ENCODE results near the gene SESN3. TPM values are rescaled to one million over a fixed set of nuclear protein-coding genes. Genes with fewer than 3 reads are reported as not detected.
"Not testable (repeated sequence)": the region's sequence is repeated elsewhere in the genome, so short reads cannot be mapped to it uniquely, and the experiment has no call there.

SESN3 gene
- total RNA-seq, 2 donors from 2014 or later, result 9.0 to 17.2 TPM

DNA sequence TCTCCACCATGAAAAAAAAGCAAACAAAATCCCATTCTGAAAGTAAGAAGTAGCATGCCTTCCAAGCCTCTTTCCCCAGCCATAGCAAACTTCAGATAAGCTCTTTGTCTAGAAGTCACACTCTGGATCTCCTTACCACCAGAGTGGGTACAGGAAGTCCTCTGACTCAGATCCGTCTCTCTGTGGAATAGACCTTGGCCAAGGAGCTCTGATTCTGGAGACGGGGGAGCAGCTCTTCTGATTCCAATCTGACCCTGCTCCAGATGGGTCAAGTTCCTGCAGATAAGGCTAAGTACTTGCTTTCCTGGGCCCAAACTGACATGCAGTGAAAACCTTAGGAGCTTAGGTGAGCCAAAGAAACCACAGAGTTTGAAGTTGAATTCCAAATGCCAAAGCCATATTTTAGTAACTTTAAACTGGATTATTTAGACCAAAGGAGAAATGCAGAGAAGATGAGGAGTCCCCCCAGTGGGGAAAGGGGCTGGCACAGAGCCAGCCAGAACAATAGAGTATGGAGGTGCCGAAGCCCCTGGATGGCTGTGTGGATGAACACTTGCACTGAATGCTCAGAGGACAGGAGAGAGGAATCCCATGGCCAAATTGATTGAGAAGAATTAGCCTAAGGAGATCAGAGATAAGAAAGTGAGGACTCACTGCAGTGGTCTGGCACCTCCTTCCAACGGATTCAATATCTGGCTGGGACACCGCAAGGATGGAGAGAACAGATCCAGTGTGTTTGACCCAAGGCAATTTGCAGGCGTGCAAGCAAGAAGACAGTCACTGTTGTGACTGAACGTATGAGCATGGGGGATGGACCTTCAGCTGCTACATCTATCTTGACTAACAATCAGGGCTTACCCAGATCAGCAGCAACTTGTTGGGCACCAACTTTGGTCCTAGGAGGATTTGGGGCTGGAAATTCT lies 86.4 kb downstream of the SESN3 start:
- DNase-seq (no peak), ATAC-seq (no peak)
- intact Hi-C loops (cut with DNase I), result loop anchor here in 1 of 2 donors (10.0 kb wide), 1 partner anchor 50 kb away; no protein-coding TSS in a partner anchor

DNA sequence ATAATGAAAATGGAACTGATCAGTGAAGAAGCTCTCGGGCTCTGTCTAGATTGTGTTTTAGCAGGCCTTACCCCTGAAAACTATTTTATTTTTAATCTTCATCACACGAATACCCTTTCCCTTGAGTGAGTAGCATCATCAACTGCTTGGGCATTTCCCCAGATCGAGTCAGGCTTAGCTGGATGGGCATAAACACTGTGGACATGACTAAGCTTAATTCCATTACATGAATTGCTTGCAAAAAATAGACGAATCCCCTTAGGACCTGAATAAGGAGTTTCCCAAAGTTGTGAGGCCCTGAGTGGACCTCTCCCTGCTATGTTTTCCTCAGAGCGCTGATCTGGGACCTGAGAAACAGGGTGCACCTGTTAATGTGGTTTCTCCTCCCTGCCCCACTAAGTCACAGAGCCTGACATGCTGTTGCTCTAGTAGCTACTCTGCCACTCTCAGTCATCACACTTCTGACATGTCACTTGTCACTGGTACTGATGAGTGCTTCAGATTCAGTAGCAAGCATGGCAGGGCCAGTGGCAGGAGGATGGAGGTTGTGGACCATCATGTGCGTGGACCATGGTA lies 87.8 kb downstream of the SESN3 start:
- no peak for DNase-seq
- intact Hi-C loops (cut with DNase I), result loop anchor here in 1 of 2 donors (10.0 kb wide), 1 partner anchor 48 kb away; no protein-coding TSS in a partner anchor

DNA sequence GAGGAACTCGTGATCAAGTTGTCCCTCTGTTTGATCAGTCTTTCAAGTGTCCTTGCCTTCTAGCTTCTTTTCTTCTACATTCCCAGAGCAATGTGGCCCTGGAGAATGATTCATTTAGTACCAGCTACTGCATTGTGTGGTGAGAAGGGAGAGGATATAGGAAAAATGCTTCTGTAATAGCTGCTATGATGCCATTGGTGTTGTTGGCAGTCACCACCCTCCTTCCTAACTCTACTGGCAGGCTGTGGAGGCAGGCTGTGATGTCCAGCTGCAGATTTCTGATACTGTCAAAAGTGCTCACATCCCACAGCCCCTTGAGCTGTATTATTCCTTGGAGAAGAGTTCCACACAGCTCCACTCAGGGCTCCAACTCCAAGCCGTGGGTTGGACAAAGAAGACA lies 88.6 kb downstream of the SESN3 start:
- intact Hi-C loops (cut with DNase I), result loop anchor here in 1 of 2 donors (10.0 kb wide), 1 partner anchor 48 kb away; no protein-coding TSS in a partner anchor
- DNase-seq (no peak), ATAC-seq (no peak)

More for the DNA sequence above, 87.8 kb downstream of the SESN3 start:
- ATAC-seq, result no peak

DNA sequence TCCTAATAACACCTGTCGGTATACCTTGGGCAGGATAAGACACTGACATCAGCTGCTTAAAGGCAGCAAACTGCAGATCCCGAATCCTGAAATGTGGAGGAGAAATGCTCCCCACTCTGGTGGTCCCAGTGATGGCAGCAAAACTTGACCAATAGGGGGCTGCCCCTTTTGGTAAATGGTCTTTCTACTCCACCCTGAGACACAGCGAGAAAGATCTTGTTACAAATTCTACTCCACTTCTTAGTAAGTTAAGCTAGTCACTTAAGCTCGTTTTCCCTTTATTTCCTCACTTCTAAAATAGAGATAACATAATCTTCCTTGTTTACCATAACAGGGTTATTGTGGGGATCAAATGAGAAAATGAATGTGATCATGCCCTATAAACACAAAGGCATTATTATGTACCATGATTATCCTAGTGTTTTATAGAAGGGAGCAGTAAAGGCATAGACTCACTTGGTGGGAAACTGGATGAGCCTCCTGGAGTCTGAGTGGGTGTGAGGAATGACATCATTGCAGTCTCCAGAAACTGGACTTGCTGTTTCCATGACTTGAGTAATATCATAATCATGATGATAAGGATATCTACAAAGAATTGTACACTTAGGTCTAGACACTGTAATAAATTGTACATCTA lies 90.5 kb downstream of the SESN3 start:
- DNase-seq, result no peak
- ATAC-seq, result peak in 1 of 2 donors; percentile 81
- intact Hi-C loops (cut with DNase I), result loop anchor here in 1 of 2 donors (10.0 kb wide), 1 partner anchor 46 kb away; no protein-coding TSS in a partner anchor

DNA sequence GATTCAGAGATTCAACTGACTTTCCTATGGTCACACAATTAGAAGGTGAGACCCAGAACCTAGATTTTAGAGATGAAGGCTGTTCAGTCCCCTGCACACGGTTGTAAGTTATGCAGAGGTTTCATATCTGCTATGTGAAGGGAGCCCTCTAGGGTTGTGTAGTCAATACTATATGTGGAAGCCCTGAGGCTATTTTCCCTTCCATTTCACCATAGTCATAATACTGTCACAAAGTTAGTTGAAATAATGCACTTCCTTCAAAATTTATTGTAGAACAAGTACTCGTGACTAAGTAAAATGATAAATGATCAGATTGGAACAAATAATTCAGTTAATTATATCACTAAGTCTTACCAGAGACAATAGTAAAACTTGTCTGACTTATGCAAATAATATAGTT lies 92.6 kb downstream of the SESN3 start:
- ATAC-seq (peak in 1 of 2 donors; percentile 50), DNase-seq (no peak)
- intact Hi-C loops (cut with DNase I), result no loop called here

DNA sequence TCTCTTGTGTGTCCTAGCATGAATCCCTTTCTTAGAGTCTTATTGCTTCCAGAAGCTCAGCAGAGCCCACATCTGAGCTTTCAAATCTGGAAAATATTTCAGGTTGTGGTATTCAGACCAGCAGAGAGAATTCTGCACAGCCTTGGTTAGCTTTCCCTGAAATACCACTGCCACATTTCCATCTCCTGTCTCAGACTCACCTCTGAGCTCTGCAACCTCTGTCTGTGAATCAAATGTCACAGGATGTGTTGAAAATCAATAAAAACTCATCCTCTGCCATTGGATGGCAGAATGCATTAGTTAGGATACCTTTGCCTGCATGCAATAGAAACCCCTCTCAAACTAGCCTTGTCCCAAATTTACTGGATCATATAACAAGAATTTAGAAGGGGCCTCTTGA lies 93.7 kb downstream of the SESN3 start:
- intact Hi-C loops (cut with DNase I), result no loop called here
- no peak for ATAC-seq
- DNase-seq, result no peak

DNA sequence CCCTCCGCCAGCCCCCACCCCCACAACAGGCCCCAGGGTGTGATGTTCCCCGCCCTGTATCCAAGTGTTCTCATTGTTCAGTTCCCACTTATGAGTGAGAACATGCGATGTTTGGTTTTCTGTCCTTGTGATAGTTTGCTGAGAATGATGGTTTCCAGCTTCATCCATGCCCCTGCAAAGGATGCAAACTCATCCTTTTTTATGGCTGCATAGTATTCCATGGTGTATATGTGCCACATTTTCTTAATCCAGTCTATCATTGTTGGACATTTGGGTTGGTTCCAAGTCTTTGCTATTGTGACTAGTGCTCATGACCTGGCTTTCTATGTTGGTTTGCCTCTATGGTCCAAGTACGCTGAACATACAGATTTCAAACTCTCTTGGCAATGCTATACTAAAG lies 94.3 kb downstream of the SESN3 start:
- intact Hi-C loops (cut with DNase I); DNase-seq; ATAC-seq: not testable (repeated sequence)

DNA sequence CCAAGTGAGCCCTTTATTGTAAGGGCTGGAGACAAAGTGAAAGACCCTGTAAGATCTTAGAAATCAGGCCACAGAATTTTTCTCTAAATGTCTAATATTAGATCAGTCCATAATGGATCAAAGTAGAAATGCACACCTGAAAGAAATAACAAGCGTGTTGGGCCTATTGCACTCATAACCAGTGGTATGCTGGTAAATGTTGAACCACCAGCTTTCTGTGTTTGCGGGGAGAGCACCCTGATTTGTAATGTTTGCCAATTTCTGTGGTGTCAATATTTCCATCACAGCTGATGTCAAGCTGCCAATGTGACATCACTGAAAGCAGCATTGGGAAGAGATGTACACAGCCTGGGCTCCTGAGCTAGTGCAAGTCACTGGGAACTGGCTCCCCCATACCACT lies 95.1 kb downstream of the SESN3 start:
- no peak for DNase-seq
- intact Hi-C loops (cut with DNase I), result no loop called here

DNA sequence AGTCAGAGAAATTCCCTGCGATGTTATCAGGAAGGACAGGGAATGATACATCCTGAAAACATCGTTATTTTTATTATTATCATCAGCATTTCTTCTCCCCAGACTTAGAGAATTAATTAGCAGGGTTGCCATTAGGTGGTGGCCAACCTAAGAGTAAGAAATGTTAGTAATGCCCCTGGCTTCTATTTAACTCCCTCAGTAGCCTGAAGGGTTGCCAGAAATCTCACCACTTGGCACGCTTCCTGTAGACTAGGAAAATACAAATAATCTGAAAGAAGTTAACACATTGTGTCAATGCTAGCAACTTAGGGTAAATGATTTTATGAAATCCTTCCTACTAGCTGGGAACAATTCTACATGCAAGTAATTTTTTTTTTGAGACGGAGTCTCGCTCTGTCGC lies 95.8 kb downstream of the SESN3 start:
- DNase-seq (no peak), ATAC-seq (peak in 1 of 2 donors; percentile 50)
- intact Hi-C loops (cut with DNase I), result no loop called here

More for the DNA sequence above, 95.1 kb downstream of the SESN3 start:
- no peak for ATAC-seq

DNA sequence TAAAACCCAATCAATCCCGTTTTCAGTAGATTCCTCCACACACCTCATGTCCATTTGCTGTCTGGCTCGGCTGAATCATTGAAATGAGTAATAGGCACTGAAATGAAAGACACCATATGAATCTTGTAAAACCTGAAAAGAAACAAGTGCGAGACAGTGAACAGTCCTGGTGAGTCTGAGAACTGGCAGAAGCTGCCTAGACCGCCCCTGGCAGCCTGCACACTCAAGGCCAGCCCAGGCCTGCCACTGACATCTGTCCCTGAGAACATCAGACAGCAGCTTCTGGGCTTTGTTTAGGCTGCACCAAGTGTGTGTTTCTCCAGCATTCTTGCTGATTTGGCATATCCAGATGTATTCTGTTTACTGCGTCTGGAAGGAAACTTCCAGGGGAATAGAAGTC lies 96.5 kb downstream of the SESN3 start:
- ATAC-seq (peak in 1 of 2 donors; percentile 95), DNase-seq (no peak)
- intact Hi-C loops (cut with DNase I), result no loop called here

DNA sequence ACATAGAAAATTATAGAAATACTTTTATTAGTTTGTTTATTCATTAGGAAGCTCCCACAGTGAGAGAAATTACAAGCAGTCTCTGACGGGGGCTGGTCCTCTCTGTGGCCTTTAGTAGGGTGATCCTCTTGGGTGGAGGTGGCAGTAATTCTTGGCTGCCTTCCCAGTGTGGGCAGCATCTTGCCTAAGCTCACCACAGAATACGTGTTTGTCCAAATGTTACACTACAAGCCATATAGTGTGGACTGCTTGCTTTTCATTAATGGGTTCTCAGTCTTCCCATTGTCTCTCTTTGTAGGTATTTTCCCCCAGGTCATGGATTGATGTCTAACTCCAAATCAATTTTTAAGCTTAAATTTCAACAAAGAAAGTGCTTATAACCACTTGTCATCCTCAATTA lies 98.0 kb downstream of the SESN3 start:
- ATAC-seq (no peak), DNase-seq (no peak)
- intact Hi-C loops (cut with DNase I), result no loop called here

DNA sequence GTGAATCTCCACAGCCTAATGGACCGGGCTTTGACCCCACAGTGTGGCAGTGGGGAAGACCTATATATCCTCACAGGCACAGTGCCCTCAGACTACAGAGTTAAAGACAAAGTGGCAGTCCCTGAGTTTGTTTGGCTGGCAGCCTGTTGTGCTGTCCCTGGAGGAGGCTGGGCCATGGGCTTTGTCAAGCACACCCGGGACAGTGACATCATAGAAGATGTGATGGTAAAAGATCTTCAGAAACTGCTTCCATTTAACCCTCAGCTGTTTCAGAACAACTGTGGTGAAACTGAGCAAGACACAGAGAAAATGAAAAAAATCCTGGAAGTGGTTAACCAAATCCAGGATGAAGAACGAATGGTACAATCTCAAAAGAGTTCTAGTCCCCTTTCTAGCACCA lies 102.4 kb downstream of the SESN3 start:
- no peak for ATAC-seq
- no peak for DNase-seq
- intact Hi-C loops (cut with DNase I), result no loop called here

DNA sequence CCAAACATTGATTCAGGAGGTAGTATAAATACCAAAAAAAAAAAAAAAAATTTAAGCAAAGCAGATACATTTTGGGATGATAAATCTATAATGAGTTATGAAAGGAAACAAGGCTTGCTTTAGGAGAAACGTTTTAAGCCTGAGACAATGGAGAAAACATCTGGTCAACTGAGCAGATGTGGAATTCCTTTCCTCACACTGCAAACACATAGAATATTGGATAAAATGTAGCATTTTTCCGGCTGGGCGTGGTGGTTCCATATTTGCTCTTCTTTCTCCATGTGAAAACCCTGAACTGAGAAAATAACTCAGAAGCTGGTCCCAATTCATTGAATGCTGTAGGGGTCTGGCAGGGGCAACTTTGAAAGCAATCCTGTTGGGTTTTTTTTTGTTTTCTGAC lies 107.4 kb downstream of the SESN3 start:
- DNase-seq, result no peak
- intact Hi-C loops (cut with DNase I), result no loop called here
- no peak for ATAC-seq

DNA sequence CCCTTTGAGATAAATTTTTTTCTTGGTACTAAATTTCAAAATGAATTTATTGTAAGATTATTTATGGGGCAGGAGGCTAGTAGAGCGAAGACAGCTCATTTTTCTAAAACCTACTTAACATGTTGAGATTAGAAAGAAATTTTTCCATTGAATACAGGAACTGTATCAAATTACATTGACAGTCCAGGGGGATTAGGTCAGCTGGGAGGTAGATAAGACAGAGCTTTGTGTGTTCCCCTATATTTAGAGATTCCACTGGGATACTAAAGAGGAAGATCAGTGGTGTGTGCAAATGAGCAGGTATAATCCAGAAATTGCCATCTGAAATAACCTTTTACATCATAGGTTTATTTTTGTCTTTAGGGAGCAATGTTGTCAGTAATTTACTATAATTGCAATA lies 109.3 kb downstream of the SESN3 start:
- DNase-seq (no peak), ATAC-seq (no peak)
- intact Hi-C loops (cut with DNase I), result no loop called here

DNA sequence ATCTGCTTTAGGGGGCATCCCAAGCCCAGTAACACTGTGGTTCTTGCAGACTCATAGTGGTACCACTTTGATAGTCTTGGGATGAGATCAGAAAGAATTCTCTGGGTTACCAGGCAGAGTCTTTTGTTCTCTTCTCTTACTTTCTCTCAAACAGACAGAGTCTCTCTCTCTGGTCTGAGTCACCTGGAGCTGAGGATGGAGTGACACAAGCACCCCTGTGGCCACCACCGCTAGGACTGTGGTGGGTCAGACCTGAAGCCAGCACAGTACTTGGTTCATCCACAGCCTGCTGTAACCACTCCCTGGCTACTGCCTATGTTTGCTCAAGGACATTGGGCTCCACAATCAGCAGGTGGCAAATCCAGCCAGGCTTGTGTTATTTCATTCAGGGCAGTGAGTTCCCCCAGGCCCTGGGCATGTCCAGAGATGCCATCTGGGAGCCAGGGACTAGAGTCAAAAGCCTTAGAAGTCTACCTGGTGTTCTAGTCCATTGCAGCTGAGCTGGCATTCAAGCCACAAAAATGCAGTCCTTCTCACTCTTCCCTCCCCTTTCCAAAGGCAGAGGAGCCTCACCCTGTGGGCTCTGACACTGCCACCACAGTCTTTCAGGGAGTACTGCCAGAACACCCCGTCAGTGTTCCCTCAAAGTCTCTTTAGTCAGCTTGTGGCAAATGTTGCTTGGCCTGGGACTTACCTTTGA lies 111.5 kb downstream of the SESN3 start:
- intact Hi-C loops (cut with DNase I), result no loop called here
- DNase-seq (no peak), ATAC-seq (no peak)

DNA sequence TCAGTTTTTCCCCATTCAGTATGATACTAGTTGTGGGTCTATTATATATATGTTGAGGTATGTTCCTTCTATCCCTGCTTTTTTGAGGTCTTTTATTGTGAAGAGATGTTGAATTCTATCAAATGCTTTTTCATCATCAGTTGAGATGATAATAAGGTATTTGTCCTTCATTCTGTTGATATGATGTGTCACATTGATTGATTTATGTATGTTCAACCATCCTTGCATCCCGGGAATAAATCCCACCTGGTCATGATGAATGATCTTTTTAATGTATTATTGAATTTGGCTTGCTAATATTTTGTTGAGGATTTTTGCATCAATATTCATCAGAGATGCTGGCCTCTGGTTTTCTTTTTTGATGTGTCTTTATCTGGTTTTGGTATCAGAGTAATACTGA lies 115.4 kb downstream of the SESN3 start:
- intact Hi-C loops (cut with DNase I), result no loop called here

More for the DNA sequence above, 115.4 kb downstream of the SESN3 start:
- ATAC-seq, result no peak
- DNase-seq, result no peak
